NCI-H1694 (cell line): Measurements from ENCODE around the gene NRAP.
A peak's percentile ranks its signal among the peaks of the same experiment; 100 is the strongest.

ENCODE experiments used
- DNase-seq: peaks from one replicate; lab custom pipeline; 2025; lab: John Stamatoyannopoulos, UW

NRAP gene, protein sequence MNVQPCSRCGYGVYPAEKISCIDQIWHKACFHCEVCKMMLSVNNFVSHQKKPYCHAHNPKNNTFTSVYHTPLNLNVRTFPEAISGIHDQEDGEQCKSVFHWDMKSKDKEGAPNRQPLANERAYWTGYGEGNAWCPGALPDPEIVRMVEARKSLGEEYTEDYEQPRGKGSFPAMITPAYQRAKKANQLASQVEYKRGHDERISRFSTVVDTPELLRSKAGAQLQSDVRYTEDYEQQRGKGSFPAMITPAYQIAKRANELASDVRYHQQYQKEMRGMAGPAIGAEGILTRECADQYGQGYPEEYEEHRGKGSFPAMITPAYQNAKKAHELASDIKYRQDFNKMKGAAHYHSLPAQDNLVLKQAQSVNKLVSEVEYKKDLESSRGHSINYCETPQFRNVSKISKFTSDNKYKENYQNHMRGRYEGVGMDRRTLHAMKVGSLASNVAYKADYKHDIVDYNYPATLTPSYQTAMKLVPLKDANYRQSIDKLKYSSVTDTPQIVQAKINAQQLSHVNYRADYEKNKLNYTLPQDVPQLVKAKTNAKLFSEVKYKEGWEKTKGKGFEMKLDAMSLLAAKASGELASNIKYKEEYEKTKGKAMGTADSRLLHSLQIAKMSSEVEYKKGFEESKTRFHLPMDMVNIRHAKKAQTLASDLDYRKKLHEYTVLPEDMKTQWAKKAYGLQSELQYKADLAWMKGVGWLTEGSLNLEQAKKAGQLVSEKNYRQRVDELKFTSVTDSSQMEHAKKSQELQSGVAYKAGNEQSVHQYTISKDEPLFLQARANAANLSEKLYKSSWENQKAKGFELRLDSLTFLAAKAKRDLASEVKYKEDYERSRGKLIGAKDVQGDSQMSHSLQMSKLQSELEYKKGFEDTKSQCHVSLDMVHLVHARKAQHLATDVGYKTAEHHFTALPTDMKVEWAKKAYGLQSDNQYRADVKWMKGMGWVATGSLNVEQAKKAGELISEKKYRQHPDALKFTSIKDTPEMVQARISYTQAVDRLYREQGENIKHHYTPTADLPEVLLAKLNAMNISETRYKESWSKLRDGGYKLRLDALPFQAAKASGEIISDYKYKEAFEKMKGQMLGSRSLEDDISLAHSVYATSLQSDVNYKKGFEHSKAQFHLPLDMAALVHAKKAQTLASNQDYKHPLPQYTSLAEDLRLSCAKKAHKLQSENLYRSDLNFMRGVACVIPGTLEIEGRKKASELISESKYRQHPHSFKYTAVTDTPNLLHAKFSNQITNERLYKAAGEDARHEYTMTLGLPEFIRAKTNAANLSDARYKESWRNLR (N-terminal part only)

DNA sequence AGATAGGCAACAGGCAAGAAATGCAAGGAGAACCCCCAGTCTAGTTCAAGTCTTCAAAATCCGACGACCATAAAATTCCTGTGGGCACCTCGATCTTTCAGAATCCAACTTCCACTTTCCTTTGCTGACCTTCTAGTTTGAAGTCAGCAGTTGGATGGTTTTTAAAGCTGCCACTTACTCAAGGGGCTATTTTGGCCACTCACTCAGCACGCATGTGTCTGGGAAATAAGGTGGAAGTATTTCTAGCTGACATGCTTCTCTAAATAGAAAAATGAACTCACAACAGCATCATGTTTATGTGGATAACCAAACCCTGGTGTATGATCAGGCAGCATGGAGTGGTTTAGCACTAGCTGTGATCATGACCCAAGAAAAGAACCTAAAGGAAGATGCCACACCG is at the start of gene NRAP:
TSS of gene NRAP (minus strand) at position 134 of the 400 bp plus-strand sequence. CDS start 159 bp downstream, outside the sequence.
- DNase-seq = no peak

DNA sequence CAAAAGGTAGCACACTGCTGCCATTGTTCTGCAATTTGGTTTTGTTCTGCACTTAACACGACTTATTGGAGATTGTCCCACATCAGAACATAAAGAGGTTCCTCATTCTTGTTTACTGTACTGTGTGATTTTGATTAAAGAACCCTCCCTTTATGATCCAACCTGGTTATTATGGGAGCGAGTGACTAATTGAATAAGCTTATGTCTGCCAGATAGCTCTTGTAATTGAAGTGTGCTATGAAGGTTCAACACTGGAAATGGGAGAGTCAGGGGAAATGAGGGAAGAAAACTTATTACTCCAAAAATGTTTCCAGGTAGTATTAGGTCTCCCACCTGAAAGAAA is 49.8 kb upstream of the NRAP start:
- DNase-seq = no peak

DNA sequence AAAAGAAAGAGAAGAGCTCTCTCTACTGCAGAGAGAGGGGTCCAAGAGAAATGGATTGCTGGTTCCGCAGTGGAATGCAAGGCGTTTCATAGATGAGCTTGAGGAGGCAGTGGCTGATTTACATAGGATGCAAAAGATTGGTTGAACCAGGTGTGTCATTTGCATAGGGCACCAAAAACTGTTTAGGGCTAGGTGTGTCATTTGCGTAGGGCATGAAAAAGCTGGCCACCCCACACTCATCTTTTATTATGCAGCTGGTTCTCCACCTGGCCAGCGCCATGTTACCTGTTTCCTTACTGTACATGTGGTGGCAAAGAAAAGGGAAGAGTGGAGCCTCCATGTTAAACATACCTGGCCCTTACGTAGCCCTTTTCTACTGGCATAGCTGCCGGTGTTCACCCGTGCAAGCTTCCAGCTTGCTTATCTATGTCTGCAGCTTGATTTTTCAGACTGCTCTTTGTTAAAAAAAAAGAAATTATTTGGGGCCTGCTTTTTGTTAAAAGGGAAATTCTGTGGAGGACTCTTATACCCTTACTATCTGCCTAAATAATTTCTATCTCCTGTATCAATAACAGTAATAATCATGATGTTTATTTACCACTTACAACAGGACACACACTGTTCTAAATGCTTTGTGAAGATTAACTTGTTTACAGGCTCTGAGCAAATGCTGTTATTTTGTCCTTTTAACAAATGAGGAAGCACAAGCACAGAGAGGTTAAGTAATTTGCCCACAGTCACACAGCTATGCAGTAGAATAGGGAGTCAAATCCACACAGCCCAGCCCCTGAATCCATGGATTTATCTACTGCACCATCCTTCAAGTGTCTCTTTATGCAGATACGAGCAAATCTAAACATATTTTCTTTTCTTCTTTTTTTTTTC is 49.2 kb upstream of the NRAP start:
- no peak for DNase-seq

DNA sequence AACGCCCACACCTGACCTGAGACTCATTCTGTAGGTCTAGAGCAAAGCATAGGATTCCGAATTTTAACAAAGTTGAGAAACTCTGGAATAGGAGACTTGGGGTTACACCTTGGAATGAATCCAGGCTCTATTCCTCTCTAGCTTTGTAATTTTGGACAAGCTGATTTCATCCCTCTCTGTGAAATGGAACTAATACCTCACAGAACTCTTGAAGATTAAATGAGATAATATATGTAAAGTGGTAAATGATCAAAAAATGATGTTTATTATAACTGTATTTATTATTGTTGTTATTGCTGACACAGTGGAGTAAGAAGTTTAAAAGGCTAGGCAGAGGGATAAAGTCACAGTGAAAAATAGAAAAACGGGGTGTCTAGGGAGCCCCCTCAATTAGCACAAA is 48.2 kb upstream of the NRAP start:
- DNase-seq = no peak

DNA sequence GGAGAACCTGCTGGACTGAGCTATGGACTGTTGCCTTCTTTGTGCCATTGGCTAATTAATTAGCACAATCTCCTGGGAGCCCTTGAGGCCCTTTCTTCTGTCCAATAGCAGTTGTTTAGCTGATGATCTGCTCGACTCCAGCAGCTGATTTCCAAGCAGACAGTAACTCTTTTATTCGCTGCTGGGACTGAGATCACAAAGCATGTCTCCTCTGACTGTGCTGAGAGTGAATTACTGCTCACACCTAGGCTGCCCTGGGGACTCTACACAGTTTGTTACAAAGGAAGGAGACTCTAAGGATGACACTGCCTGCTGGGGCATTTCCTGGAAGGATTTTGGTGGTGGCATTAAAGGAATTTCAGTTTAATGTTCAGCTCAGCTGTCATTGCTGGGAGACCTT is 47.3 kb upstream of the NRAP start:
- DNase-seq = no peak

DNA sequence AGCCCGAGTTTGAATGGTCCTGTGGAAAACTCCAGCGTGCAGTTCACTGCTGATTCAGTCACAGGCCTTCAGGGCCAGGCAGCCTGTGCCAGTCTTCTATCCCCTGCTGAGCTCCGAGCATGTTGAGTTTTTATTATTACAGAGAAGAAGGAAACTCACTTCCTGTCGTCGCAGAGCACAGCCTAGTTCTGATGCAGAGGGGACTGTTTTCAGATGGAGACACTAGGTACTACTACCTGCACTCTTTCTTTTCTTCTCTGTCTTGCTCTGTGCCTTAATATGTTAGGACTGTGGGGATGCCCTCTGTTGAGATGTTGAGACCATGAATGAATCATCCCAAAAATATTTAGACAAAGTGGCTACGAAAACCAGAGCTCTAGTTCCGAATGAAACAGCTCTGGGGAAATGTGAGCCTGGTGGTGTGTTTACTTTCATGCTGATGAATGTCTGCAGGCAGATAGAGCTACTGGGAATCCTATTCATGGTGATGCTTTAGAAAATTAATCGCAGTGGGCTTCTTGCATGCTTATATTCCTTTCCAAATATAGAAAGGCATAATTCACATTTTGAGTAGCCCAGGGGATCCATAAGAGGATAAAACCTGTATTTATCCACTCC is 45.5 kb upstream of the NRAP start:
- DNase-seq = no peak

DNA sequence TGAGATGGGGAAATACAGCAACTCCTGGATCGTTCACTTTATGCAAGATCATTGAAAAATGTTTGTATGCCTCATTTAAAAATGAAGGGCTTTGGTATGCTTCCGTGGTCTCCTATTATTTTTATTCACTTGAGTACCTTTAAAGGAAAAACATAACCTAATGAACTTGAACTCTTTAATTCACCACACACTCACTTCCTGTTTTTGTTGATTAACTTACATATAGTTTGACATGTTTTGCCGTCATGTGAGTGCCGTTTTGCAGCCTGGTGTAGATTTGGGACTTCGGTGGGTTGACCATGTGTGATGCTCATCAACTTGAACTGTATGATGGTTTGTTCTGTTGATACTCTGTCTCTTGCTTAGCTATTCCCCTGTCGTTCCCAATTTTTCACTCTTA is 44.8 kb upstream of the NRAP start:
- DNase-seq = no peak

DNA sequence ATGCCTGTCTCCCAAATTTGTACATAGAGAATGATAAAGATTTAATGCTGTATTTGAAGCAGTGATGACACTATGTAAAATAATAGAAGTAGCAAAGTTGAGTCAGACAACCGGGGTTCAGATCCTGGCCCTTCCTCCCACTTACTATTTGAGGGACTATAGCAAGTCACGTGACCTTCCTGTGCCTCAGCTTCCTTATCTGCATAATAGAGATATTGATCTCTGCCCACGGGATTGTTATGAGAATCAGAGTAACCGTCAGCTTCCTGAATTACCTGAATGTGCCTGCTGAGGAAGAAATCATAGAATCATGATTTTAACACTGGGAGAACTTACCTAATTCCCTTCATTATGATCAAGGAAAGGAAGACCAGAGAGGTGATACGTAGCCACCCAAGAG is 42.8 kb upstream of the NRAP start:
- DNase-seq = no peak

DNA sequence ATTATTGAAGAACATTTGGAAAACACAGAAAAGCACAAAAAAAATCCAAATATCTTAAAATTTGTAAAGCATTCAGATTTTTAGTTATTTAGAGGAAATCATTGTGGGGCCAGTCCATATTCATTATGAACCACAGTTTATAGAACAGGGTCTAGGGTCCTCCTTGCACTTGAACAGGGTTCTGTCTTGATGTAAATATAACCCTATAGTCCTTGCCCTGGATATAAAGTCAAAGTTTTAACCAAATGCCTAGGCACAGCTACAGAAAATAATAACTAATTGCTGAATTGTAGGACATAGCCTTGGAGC is 41.5 kb upstream of the NRAP start:
- no peak for DNase-seq

DNA sequence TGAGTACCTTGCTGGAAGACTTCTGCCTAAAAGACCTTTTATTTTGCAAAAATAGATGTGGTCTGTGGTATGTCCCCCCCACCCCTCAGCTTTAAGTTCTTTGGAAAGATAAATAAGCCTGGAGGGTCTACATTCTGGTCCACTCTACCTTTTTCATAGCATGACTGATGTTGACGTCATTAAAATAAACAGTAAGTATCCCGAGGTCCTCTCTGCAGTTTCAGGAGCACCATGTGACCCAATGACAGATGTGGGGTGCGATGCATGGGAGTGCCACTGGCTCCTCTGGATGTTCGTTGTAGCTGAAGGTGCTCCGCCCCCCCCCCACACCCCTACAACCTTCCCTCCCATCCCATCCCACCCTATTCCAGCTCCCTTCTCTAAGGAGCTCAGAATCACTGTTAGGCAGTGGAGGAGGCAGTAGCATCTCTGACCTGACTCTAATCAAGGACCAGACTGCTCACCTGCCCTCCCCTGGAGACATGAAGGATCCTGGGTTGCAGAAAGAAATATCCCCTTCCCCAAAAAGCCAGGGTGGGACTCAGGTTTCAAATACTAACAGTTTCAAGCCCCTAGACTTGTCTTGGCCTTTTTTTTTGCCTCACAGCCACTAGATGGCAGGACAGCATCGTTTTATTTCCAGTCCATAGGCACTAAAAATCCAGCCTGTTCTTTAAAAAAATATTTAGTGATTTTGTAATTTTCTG is 40.9 kb upstream of the NRAP start:
- peak; percentile 2 for DNase-seq

DNA sequence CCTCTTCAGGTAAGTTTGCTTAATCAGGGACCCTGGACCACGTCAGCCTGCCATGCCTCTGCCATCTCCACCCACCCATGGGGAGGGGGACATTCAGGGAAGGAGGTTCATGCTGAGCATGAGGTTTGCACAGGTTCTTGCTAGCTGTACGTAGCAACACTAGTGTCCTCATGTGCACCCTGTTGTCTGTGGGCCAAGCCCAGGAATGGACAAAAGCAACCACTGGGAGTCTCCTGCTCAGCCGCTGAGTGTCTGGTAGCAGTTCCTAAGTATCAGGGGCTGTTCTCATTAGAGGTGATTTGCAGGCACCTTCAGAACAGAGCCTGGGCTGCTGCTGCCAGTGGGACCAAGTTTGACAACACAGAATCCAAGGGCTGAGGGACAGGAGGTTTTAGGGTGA is 33.8 kb upstream of the NRAP start:
- DNase-seq = no peak

DNA sequence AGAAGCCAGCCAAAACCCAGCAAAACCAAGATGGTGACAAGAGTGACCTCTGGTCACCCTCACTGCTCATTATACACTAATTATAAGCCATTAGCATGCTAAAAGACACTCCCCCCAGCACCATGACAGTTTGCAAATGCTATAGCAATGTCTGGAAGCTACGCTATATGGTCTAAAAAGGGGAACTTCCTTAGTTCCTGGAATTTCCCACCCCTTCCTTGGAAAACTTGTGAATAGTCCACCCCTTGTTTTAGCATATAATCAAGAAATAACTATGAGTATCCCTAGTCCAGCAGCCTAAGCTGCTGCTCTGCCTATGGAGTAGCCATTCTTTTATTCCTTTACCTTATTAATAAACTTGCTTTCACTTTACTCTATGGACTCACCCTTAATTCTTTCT is 31.9 kb upstream of the NRAP start:
- DNase-seq = no peak

DNA sequence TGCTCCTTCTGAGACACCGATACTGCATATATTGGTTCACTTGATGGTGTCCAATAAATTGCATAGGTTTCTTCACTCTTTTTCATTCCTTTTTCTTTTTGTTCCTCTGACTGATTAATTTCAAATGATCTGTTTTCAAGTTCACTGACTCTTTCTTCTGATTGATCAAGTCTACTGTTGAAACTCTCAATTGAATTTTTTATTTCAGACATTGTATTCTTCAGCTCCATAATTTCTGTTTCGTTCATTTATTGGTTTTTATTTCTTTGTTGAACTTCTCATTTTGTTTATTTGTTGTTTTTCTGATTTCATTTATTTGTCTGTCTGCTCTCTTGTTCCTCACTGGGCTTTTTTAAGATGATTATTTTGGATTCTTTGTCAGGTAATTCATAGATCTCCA is 29.5 kb upstream of the NRAP start:
- no peak for DNase-seq

DNA sequence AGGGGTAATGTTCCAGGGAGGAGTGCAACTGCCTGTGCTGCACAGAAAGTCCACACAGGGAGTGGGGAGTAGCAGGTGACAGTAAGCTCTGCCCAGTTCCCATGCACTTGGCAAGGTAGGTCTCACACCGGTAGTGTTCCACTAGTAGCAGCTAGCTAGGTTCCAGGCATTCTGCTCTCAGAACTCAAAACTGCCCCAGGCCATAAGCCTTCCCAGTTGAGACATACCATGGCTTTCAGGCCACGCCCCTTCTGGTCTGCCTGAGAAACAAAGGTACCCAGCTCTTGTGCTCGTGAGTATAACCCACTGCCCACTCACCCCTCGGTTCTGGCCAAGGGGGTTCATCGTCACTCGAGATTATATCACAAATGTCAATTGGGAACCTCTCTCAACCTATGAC is 28.4 kb upstream of the NRAP start:
- no peak for DNase-seq

DNA sequence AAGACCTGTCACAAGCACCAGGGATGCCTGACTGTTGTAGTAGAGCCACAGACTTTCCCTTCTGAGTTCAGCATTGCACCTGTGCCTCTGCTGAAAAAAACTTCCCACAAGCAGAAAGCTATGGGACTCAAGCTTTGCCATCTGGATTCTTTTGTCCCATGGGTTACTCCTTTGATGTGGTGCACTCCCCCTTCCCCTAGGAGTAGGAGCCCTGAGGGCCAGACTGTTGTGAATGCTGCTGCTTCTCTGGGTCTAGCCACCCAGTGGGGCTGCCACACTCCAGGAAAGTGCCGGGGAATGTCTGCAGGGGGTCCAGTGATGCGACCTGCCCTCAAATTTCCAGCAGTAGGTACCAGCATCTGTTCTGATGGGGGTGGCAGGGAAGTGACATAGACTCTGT is 27.5 kb upstream of the NRAP start:
- DNase-seq = no peak

DNA sequence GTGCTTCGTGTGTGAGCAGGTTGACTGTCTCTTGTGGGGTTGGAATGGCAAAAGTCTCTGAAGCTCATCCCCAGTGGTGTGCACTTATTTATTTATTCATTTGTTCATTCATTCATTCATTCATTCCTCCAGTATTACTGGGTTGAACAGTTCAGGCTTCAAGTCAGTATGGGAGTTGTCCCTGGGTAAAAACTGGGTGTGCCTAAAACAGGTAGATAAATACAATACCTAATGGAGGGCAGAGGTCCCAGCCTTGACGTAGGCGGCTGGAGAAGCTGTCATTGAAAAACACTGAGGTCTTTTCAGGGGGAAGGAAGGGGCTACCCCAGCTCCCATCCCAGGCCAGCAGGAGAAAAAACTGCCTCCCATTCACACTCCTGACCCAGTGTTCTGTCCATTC is 26.9 kb upstream of the NRAP start:
- DNase-seq = no peak

DNA sequence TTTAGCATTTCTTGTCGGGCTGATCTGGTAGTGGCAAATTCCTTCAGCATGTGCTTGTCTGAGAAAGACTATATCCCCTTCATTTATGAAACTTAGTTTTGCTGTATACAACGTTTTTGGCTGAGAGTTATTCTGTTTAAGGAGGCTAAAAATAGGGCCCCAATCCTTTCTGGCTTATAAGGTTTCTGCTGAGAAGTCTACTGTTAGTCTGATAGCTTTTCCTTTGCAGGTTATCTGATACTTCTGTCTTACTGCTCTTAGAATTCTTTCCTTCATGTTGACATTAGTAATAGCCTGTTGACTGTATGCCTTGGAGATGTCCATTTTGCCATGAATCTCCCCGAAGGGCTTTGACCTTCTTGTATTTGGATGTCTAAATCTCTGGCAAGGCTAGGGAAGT is 25.7 kb upstream of the NRAP start:
- DNase-seq = no peak

DNA sequence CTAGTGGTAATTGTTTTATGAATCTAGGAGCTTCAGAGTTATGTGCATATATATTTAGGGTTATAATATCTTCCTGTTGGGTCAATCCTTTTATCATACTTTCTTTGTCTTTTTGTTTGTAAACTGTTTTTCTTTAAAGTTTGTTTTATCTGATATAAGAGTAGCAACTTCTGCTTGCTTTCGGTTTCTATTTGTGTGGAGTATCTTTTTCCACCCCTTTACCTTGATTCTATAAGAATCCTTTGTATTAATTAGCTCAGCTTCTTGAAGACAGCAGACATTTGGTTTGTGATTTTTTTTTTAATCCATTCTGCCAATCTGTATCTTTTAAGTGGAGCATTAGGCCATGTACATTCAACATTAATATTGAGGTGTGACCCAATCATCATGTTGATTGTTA is 25.2 kb upstream of the NRAP start:
- no peak for DNase-seq

DNA sequence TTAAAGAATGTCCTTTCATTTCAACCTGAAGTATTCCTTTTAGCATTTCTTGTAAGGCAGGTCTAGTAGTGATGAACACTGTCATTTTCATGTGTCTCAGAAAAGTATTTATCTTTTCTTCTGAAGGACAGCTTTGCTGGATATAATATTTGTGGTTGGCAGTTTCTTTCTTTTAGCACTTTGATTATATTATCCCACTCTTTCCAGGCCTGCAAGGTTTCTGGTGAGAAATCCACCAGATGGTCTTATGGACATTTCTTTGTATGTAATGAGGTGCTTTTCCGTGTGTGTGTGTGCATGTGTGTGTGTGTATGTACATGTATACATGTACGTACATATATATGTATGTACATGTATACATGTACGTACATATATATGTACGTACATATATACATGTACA is 23.2 kb upstream of the NRAP start:
- DNase-seq = no peak

DNA sequence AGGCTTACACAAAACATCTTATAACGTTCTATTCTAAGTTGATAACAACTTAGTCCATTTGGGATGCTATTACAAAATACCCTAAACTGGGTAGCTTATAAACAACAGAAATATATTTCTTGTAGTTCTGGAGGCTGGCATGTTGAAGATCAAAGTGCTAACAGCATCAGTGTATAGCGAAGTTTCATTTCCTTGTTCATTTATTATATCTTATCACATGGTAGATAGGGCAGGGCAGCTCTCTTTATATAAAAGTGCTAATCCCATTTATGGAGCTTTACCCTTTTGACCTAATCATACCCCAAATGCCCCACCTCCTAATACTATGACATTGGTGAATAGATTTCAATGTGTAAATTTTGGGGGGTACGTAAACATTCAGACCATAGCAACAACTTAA is 22.2 kb upstream of the NRAP start:
- no peak for DNase-seq

DNA sequence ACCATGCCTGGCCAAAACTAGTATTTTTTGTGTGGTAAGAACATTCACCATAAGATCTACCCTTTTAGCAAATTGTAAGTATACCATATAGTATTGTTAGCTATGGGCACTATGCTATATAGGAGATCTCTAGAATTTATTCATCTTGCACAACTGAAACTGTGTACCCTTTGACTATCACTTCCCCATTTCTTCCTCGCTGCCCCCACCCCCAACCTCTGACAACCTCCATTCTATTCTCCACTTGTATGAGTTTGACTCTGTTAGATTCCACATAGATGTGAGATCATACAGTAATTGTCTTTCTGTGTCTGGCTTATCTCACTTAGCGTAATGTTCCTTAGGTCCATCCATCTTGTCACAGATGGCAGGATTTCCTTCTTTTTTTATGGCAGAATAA is 19.5 kb upstream of the NRAP start:
- DNase-seq = no peak
